ENCODE measurements around the gene TRAPPC2B. TPM values are rescaled to one million over a fixed set of nuclear protein-coding genes. Genes with fewer than 3 reads are reported as not detected.
A peak's percentile ranks its signal among the peaks of the same experiment; 100 is the strongest.

The TRAPPC2B gene
- total and polyA plus RNA-seq, 2 of the 13 experiments (the other 11 are each of a cell fraction or from before 2014, with no cell fraction given) = 13.3 to 17.7 TPM

GRCh38 chr19:57320180-57321084 lies 42.9 kb upstream of the TRAPPC2B start, which contains the start of gene ZNF543 (continued):
- no peak for TF ChIP-seq CC2D1A (CRISPR knock-in tag; IDR thresholded peaks at IDR 0.05)
- no peak for TF ChIP-seq ZBTB42 (CRISPR knock-in tag; IDR thresholded peaks at IDR 0.05)
- TF ChIP-seq POLR2AphosphoS2 (IDR thresholded peaks at IDR 0.05; ENCODE audit: low read depth, low read length) = no peak
- TF ChIP-seq EP300 (IDR thresholded peaks at IDR 0.05; ENCODE audit: low read depth in 2 of 2, low read length in 2 of 2) = no peak
- TF ChIP-seq EP300 (CRISPR knock-in tag; IDR thresholded peaks at IDR 0.05; ENCODE audit: borderline replicate concordance) = no peak
- TF ChIP-seq ZNF878 (CRISPR knock-in tag; IDR thresholded peaks at IDR 0.05) = 0 out of 2 replicates have a peak, but pooled peaks have one; percentile 30
- TF ChIP-seq AGO2 (optimal IDR thresholded peaks at IDR 0.05; ENCODE audit: low read depth, low read length) = peak; percentile 44
- no peak for TF ChIP-seq REPIN1 (CRISPR knock-in tag; IDR thresholded peaks at IDR 0.05; ENCODE audit: borderline replicate concordance, low read depth)
- no peak for TF ChIP-seq TSC22D2 (CRISPR knock-in tag; IDR thresholded peaks at IDR 0.05; ENCODE audit: borderline replicate concordance)
- TF ChIP-seq ZNF672 (CRISPR knock-in tag; IDR thresholded peaks at IDR 0.05) = no peak
- peak; percentile 81 for TF ChIP-seq KMT2A (CRISPR knock-in tag; IDR thresholded peaks at IDR 0.05)
- TF ChIP-seq ZHX2 (IDR thresholded peaks at IDR 0.05; ENCODE audit: low read depth) = peak; percentile 73; the same call in 1 of the 2 replicates
- no peak for TF ChIP-seq ZHX2 (CRISPR knock-in tag; IDR thresholded peaks at IDR 0.05; ENCODE audit: borderline replicate concordance)
- TF ChIP-seq ZBTB7B (CRISPR knock-in tag; IDR thresholded peaks at IDR 0.05) = no peak
- TF ChIP-seq ZNF530 (CRISPR knock-in tag; IDR thresholded peaks at IDR 0.05; ENCODE audit: low read depth) = no peak
- TF ChIP-seq HNRNPH1 (optimal IDR thresholded peaks at IDR 0.05; ENCODE audit: low read depth, low read length) = peak; percentile 59
- TF ChIP-seq PCBP1 (IDR thresholded peaks at IDR 0.05; ENCODE audit: borderline replicate concordance, low read depth, low read length) = 0 out of 2 replicates have a peak, but pooled peaks have one; percentile 62
- TF ChIP-seq ZNF773 (CRISPR knock-in tag; IDR thresholded peaks at IDR 0.05; ENCODE audit: borderline replicate concordance) = no peak
- no peak for TF ChIP-seq PRMT3 (CRISPR knock-in tag; IDR thresholded peaks at IDR 0.05; ENCODE audit: borderline replicate concordance, low read depth)
- no peak for TF ChIP-seq SKIL (CRISPR knock-in tag; IDR thresholded peaks at IDR 0.05; ENCODE audit: borderline replicate concordance)
